ENCODE results near the gene CADPS.

GRCh38 chr3:62795978-62796657 is 79.1 kb downstream of the CADPS start:
- TF ChIP-seq CTCF (conservative IDR thresholded peaks at IDR 0.05; ENCODE audit: low read depth, low read length) (no peak), EZH2 (IDR thresholded peaks at IDR 0.05; ENCODE audit: low read length, unreplicated experiment) (no peak), EZH2phosphoT487 (IDR thresholded peaks at IDR 0.05; ENCODE audit: borderline replicate concordance, low read length) (no peak)
